IMR-90 (cell line): ENCODE results near the gene MRFAP1L1. TPM values are rescaled to one million over a fixed set of nuclear protein-coding genes. Genes with fewer than 3 reads are reported as not detected.
"Not testable (repeated sequence)": the region's sequence is repeated elsewhere in the genome, so short reads cannot be mapped to it uniquely, and the experiment has no call there.

Experiments
- ATAC-seq: fragments of 200-7000 bp; cut with Tn5 transposase; 2 replicates; pipeline ENCODE4 v1.9.1; 2020; ENCODE audit warnings: low read depth, mild to moderate bottlenecking, moderate library complexity
- BruUV-seq: library from RNA; stranded (reverse); fragments of 400-500 nt; replicated peaks from 2 replicates; lab custom pipeline; 2021; lab: Mats Ljungman, UMichigan
- CTCF ChIA-PET: fragments of 300-600 bp; formaldehyde crosslinking; extraction: SDS; loops from one replicate; lab custom pipeline; 2021; ENCODE audit warnings: antibody characterized with exemption; lab: Yijun Ruan, JAX
- POLR2A ChIA-PET: fragments of 300-600 bp; sonication (Branson Sonifier 250); formaldehyde crosslinking; loops from one replicate; lab custom pipeline; 2022; ENCODE audit warnings: antibody characterized with exemption; ENCODE audit not compliant: unreplicated experiment; lab: Charles Lee
- DNase-seq: peaks from one replicate; pipeline ENCODE4 v3.0.0; 2013
- H2AFZ ChIP-seq: replicated peaks from 2 replicates; pipeline ENCODE3; 2013; ENCODE audit warnings: low read length, mild to moderate bottlenecking; ENCODE audit not compliant: poor library complexity
- H2AK5ac ChIP-seq: 2 replicates; pipeline ENCODE4 v1.6.1; 2013; ENCODE audit warnings: low read depth, low read length, inconsistent platforms
- H2AK9ac ChIP-seq: replicated peaks from 2 replicates; pipeline ENCODE3; 2013; ENCODE audit warnings: mild to moderate bottlenecking, low read depth, low read length, moderate library complexity; ENCODE audit not compliant: poor library complexity
- H2BK120ac ChIP-seq: 2 replicates; pipeline ENCODE4 v1.6.1; 2013; ENCODE audit warnings: low read depth, low read length, inconsistent platforms
- H2BK15ac ChIP-seq: 3 replicates; pipeline ENCODE4 v1.6.1; 2013; ENCODE audit warnings: low read depth, low read length, inconsistent platforms
- H2BK20ac ChIP-seq: 2 replicates; pipeline ENCODE4 v1.6.1; 2013; ENCODE audit warnings: low read depth, mild to moderate bottlenecking, inconsistent platforms, low read length, moderate library complexity
- H2BK5ac ChIP-seq: 2 replicates; pipeline ENCODE4 v1.6.1; 2013; ENCODE audit warnings: mild to moderate bottlenecking, low read depth, low read length, inconsistent platforms; ENCODE audit not compliant: poor library complexity, severe bottlenecking
- H3K14ac ChIP-seq: replicated peaks from 2 replicates; pipeline ENCODE4 v1.6.1; 2013; ENCODE audit warnings: low read depth, low read length, inconsistent platforms
- H3K18ac ChIP-seq: 2 replicates; pipeline ENCODE4 v1.6.1; 2013; ENCODE audit warnings: low read depth, low read length, control low read depth
- H3K23ac ChIP-seq: 2 replicates; pipeline ENCODE4 v1.6.1; 2013; ENCODE audit warnings: low read depth, low read length, inconsistent platforms
- H3K27ac ChIP-seq: 2 replicates; pipeline ENCODE4 v1.5.1; 2013; ENCODE audit warnings: mild to moderate bottlenecking, control low read depth, low read length; ENCODE audit not compliant: insufficient read depth
- H3K27me3 ChIP-seq: 2 replicates; pipeline ENCODE4 v1.6.1; 2013; ENCODE audit warnings: low read length; ENCODE audit not compliant: control insufficient read depth, insufficient read depth
- H3K36me3 ChIP-seq: 2 replicates; pipeline ENCODE4 v1.6.1; 2013; ENCODE audit warnings: low read length, mixed read lengths; ENCODE audit not compliant: control insufficient read depth, insufficient read depth
- H3K4ac ChIP-seq: 2 replicates; pipeline ENCODE4 v1.6.1; 2013; ENCODE audit warnings: low read depth, low read length, inconsistent platforms
- H3K4me1 ChIP-seq: 2 replicates; pipeline ENCODE4 v1.6.1; 2013; ENCODE audit warnings: low read length, mixed read lengths; ENCODE audit not compliant: control insufficient read depth, insufficient read depth
- H3K4me2 ChIP-seq: 2 replicates; pipeline ENCODE4 v1.6.1; 2013; ENCODE audit warnings: low read depth, mild to moderate bottlenecking, control low read depth, low read length, moderate library complexity
- H3K4me3 ChIP-seq: 2 replicates; pipeline ENCODE4 v1.5.1; 2013; ENCODE audit warnings: low read depth, mild to moderate bottlenecking, control low read depth, low read length, moderate library complexity; ENCODE audit not compliant: insufficient read depth
- H3K56ac ChIP-seq: 2 replicates; pipeline ENCODE4 v1.6.1; 2013; ENCODE audit warnings: low read length, inconsistent platforms; ENCODE audit not compliant: insufficient read depth; ENCODE audit errors: extremely low read depth
- H3K79me1 ChIP-seq, 2 experiments: 2 replicates each; pipeline ENCODE4 v1.6.1; 2013; ENCODE audit warnings: low read length in 2 of 2, inconsistent platforms in 1 of 2, low read depth in 1 of 2
- H3K9ac ChIP-seq: 2 replicates; pipeline ENCODE4 v1.6.1; 2013; ENCODE audit warnings: low read depth, low read length, control low read depth
- H3K9me1 ChIP-seq: 2 replicates; pipeline ENCODE4 v1.6.1; 2013; ENCODE audit warnings: low read length, inconsistent platforms; ENCODE audit not compliant: insufficient read depth
- H3K9me3 ChIP-seq: 2 replicates; pipeline ENCODE4 v1.6.1; 2013; ENCODE audit warnings: low read length; ENCODE audit not compliant: control insufficient read depth, insufficient read depth
- H4K20me1 ChIP-seq: 2 replicates; pipeline ENCODE4 v1.6.1; 2013; ENCODE audit warnings: low read length, inconsistent platforms; ENCODE audit not compliant: insufficient read depth
- H4K5ac ChIP-seq: 2 replicates; pipeline ENCODE4 v1.6.1; 2013; ENCODE audit warnings: mild to moderate bottlenecking, low read depth, low read length, control low read depth
- H4K8ac ChIP-seq, 2 experiments: 2 replicates each; pipeline ENCODE4 v1.6.1; 2013; ENCODE audit warnings: low read depth in 2 of 2, low read length in 2 of 2, control low read depth in 1 of 2, inconsistent platforms in 1 of 2
- H4K91ac ChIP-seq: 2 replicates; pipeline ENCODE4 v1.6.1; 2013; ENCODE audit warnings: low read depth, low read length, inconsistent platforms; ENCODE audit not compliant: insufficient read depth
- WGBS, 2 experiments: methylation state at CpG; one replicate each; pipeline versions ENCODE4 v1.1.5 to v1.1.7; 2013; ENCODE audit warnings: missing lambda C conversion rate in 2 of 2; ENCODE audit not compliant: insufficient read length in 1 of 2; ENCODE audit errors: extremely low coverage in 2 of 2; 5-methylcytosine and 5-hydroxymethylcytosine counted together
- dilution Hi-C: fragments of 300-500 bp; cut with HindIII; formaldehyde crosslinking; loops from one replicate; pipeline ENCODE4 v1.14.3; 2018; ENCODE audit warnings: low sequenced_read_pairs; ENCODE audit not compliant: unreplicated experiment
- in situ Hi-C: fragments of 300-500 bp; cut with MboI; formaldehyde crosslinking; loops from 3 replicates; pipeline ENCODE4 v1.14.3; 2019; ENCODE audit warnings: low sequenced_read_pairs, inconsistent platforms, mixed read lengths
- intact Hi-C: fragments of 100-400 bp; cut with micrococcal nuclease; formaldehyde crosslinking; loops from 2 replicates; pipeline ENCODE4 v1.10.0; 2022
- polyA plus RNA-seq, 3 experiments: library from polyadenylated mRNA; depleted of rRNA; stranded (reverse); fragments of >200 nt; gene quantifications; 2 replicates each; pipeline ENCODE4 v1.2.3, GENCODE V29; 2012; ENCODE audit warnings: low replicate concordance in 1 of 3
- total RNA-seq: library from RNA; depleted of rRNA; stranded (reverse); fragments of >200 nt; gene quantifications from 2 replicates; pipeline ENCODE4 v1.2.3, GENCODE V29; 2012

Gene MRFAP1L1
- total and polyA plus RNA-seq, 2 of the 4 experiments (the other 2 are of a cell fraction): 31.7 to 47.0 TPM

GRCh38 chr4:6673191-6673659, 36.4 kb downstream of the MRFAP1L1 start:
- H3K14ac ChIP-seq, intact Hi-C loops, DNase-seq: not testable (repeated sequence)

GRCh38 chr4:6672541-6673190, 37.0 kb downstream of the MRFAP1L1 start:
- CTCF ChIA-PET, in situ Hi-C loops, H3K9ac ChIP-seq, H3K23ac ChIP-seq, H3K14ac ChIP-seq, H4K5ac ChIP-seq, dilution Hi-C loops, H3K27ac ChIP-seq, intact Hi-C loops, DNase-seq, H2AK5ac ChIP-seq, H3K56ac ChIP-seq, H2BK5ac ChIP-seq, H2AFZ ChIP-seq, H2BK15ac ChIP-seq, H3K4ac ChIP-seq, H2AK9ac ChIP-seq, H4K91ac ChIP-seq, ATAC-seq, H3K4me3 ChIP-seq, H3K9me3 ChIP-seq, H2BK20ac ChIP-seq, BruUV-seq, H4K8ac ChIP-seq, H3K4me2 ChIP-seq, H3K18ac ChIP-seq, H3K36me3 ChIP-seq, H3K27me3 ChIP-seq, H2BK120ac ChIP-seq: not testable (repeated sequence)
- Histone ChIP-seq H3K79me1 (peaks cover 23 to 33% of the 10 kb centered on the region in 2 experiments; a peak in 3 of 4 replicates), H4K20me1 (peaks cover 22% of the 10 kb centered on the region), H3K9me1 (peaks cover 26% of the 10 kb centered on the region), H3K4me1 (peaks cover 22% of the 10 kb centered on the region)
- POLR2A ChIA-PET: interaction anchor here (0.6 to 1.2 kb wide), 2 partner anchors 44 to 1239 kb away, joined by 4 to 5 read pairs; no protein-coding TSS in a partner anchor
- 90% methylated on average over 2 of the region's 34 CpGs; no CpG with 5 or more reads in 1 of the 2 experiments for WGBS, 2 experiments

More at GRCh38 chr4:6673191-6673659, 36.4 kb downstream of the MRFAP1L1 start:
- H3K9me3 ChIP-seq, H2BK5ac ChIP-seq, in situ Hi-C loops, H3K56ac ChIP-seq, H3K23ac ChIP-seq, H3K36me3 ChIP-seq, ATAC-seq, H2BK120ac ChIP-seq, H4K91ac ChIP-seq, H2BK20ac ChIP-seq, H3K18ac ChIP-seq, H3K27me3 ChIP-seq, BruUV-seq, H2AK5ac ChIP-seq, dilution Hi-C loops, CTCF ChIA-PET: not testable (repeated sequence)
- peaks cover 22% of the 10 kb centered on the region for H4K20me1 ChIP-seq
- peak overlapping the region; percentile 61 for H3K4me3 ChIP-seq
- H3K79me1 ChIP-seq: peaks cover 23 to 33% of the 10 kb centered on the region in 2 experiments; a peak in 3 of 4 replicates
- H3K4me2 ChIP-seq: peak overlapping the region; percentile 76
- H3K4ac ChIP-seq: peak overlapping the region; percentile 77; the same call in 1 of the 2 replicates
- peak overlapping the region; percentile 20; the same call in 1 of the 2 replicates for H3K27ac ChIP-seq
- H2BK15ac ChIP-seq: 0 out of 3 replicates have a peak overlapping the region, but pooled peaks have one; percentile 88
- peak overlapping the region; percentile 95 to 99 for H4K8ac ChIP-seq
- H3K9ac ChIP-seq: peak overlapping the region; percentile 75
- WGBS, 2 experiments: 53% methylated on average over 3 of the region's 14 CpGs; no CpG with 5 or more reads in 1 of the 2 experiments
- H3K4me1 ChIP-seq: peaks cover 21% of the 10 kb centered on the region
- H3K9me1 ChIP-seq: peaks cover 24% of the 10 kb centered on the region
- POLR2A ChIA-PET: interaction anchor here (0.6 to 1.2 kb wide), 2 partner anchors 44 to 1239 kb away, joined by 4 to 5 read pairs; no protein-coding TSS in a partner anchor
- H4K5ac ChIP-seq: peak overlapping the region; percentile 97
- H2AFZ ChIP-seq: peak overlapping the region; percentile 95
- peak overlapping the region; percentile 52 for H2AK9ac ChIP-seq
